ENCODE results near the gene TADA2A. TPM values are rescaled to one million over a fixed set of nuclear protein-coding genes. Genes with fewer than 3 reads are reported as not detected.

Gene TADA2A
- total RNA-seq, 1 experiment from 2014 or later: 11.4 TPM

DNA sequence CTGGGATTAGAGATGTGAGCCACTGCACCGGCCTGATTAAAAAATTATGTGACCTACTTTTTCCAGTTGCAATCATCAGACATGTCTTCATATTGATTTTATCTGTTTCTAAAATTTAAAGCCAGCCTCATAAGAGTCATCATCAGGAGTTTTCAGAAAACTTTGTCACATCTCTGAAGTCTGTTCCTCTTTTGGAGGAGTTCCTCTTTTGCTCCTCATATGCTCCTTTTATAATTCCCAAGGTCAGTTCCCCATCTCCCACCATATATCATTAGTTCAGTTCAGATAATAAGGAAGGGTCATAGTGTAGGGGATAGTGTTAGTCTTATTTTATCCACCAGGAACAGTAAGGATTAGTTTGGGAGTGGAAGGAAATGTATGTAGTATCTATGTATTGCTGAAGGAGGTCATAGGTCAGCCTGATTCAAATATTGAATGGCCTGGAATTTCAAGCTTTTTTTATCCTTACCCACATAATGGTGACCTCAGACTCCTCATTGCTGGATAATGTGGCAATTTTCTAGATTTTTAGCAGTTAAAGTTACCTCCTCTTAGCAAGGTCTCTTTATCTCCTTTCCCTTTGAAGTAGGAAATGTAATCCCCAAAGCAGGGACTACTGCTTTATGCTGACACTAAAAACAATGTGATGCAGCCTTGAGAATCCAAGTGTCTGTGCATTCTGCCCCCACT, 69.2 kb downstream of the TADA2A start:
- no peak overlapping the region for H3K4me3 ChIP-seq (ENCODE audit: low read depth in 2 of 2, low read length in 2 of 2)
- ATAC-seq: no peak
- no peaks in the 10 kb centered on the region for H3K27me3 ChIP-seq (ENCODE audit: control insufficient read depth, insufficient read depth, low read length)
- no TSS peak for BruUV-seq (replicated peaks)
- intact Hi-C loops (cut with micrococcal nuclease; ENCODE audit: unreplicated experiment): no loop called here
- POLR2A ChIA-PET: no interaction called here
- in situ Hi-C loops (cut with HindIII; ENCODE audit: low pct_unique_long_range_greater_than_20kb, low sequenced_read_pairs): no loop called here
- DNase-seq (ENCODE audit: low read depth, low spot score): no peak
- TF ChIP-seq, protein P1, sequence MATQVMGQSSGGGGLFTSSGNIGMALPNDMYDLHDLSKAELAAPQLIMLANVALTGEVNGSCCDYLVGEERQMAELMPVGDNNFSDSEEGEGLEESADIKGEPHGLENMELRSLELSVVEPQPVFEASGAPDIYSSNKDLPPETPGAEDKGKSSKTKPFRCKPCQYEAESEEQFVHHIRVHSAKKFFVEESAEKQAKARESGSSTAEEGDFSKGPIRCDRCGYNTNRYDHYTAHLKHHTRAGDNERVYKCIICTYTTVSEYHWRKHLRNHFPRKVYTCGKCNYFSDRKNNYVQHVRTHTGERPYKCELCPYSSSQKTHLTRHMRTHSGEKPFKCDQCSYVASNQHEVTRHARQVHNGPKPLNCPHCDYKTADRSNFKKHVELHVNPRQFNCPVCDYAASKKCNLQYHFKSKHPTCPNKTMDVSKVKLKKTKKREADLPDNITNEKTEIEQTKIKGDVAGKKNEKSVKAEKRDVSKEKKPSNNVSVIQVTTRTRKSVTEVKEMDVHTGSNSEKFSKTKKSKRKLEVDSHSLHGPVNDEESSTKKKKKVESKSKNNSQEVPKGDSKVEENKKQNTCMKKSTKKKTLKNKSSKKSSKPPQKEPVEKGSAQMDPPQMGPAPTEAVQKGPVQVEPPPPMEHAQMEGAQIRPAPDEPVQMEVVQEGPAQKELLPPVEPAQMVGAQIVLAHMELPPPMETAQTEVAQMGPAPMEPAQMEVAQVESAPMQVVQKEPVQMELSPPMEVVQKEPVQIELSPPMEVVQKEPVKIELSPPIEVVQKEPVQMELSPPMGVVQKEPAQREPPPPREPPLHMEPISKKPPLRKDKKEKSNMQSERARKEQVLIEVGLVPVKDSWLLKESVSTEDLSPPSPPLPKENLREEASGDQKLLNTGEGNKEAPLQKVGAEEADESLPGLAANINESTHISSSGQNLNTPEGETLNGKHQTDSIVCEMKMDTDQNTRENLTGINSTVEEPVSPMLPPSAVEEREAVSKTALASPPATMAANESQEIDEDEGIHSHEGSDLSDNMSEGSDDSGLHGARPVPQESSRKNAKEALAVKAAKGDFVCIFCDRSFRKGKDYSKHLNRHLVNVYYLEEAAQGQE (IDR thresholded peaks at IDR 0.05; ENCODE audit: insufficient read depth in 1 of 2, low read depth in 2 of 2, low read length in 1 of 2): no peak
- TF ChIP-seq, protein P2, sequence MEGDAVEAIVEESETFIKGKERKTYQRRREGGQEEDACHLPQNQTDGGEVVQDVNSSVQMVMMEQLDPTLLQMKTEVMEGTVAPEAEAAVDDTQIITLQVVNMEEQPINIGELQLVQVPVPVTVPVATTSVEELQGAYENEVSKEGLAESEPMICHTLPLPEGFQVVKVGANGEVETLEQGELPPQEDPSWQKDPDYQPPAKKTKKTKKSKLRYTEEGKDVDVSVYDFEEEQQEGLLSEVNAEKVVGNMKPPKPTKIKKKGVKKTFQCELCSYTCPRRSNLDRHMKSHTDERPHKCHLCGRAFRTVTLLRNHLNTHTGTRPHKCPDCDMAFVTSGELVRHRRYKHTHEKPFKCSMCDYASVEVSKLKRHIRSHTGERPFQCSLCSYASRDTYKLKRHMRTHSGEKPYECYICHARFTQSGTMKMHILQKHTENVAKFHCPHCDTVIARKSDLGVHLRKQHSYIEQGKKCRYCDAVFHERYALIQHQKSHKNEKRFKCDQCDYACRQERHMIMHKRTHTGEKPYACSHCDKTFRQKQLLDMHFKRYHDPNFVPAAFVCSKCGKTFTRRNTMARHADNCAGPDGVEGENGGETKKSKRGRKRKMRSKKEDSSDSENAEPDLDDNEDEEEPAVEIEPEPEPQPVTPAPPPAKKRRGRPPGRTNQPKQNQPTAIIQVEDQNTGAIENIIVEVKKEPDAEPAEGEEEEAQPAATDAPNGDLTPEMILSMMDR (IDR thresholded peaks at IDR 0.05): no peak
- TF ChIP-seq TCF7L2 (IDR thresholded peaks at IDR 0.05; ENCODE audit: low read depth, low read length): no peak
- no peak overlapping the region for H3K27ac ChIP-seq (ENCODE audit: low read length)
- CTCF ChIA-PET: no interaction called here
- H3K36me3 ChIP-seq (ENCODE audit: control insufficient read depth, insufficient read depth, low read length): peaks cover 6% of the 10 kb centered on the region; the same call in 1 of the 2 replicates
- no peaks in the 10 kb centered on the region for H3K4me1 ChIP-seq (ENCODE audit: control insufficient read depth, insufficient read depth, low read length)
- H3K9me3 ChIP-seq (ENCODE audit: control insufficient read depth, insufficient read depth, low read depth, low read length): no peaks in the 10 kb centered on the region

DNA sequence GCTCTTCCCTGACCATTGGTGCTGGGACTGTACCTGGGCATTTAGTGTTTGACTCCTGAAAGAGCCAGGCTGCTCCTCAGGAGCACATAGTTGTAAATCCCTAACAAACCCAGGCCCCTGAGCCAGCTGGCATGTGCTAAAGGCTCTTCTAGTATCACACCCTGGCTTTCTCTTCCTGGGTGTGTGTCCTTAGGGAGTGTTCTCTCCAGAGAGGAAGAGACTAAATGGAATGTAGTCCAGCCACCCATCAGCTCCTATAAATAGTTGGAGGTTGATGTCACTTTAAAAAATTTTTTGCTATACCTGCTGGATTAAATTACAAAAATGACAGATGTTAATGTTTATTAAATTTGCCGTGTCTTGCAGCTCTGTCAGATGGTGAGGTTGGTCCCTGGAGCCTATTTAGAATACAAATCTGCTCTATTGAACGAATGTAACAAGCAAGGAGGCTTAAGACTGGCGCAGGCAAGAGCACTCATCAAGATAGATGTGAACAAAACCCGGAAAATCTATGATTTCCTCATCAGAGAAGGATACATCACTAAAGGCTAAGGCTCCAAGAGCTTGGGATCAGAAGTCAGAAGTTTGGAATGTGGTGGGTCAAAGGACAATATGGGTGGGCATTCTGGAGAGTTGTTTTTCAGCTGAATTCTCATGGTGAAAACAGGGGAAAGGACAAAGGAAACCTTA, 69.9 kb downstream of the TADA2A start:
- intact Hi-C loops (cut with micrococcal nuclease; ENCODE audit: unreplicated experiment) (no loop called here), in situ Hi-C loops (cut with HindIII; ENCODE audit: low pct_unique_long_range_greater_than_20kb, low sequenced_read_pairs) (no loop called here)
- TF ChIP-seq, protein P1 (IDR thresholded peaks at IDR 0.05; ENCODE audit: insufficient read depth in 1 of 2, low read depth in 2 of 2, low read length in 1 of 2): no peak
- no peak for TF ChIP-seq SIN3A (IDR thresholded peaks at IDR 0.05; ENCODE audit: borderline replicate concordance, insufficient read depth, low read depth, low read length)
- TF ChIP-seq, protein P2 (IDR thresholded peaks at IDR 0.05): no peak
- TF ChIP-seq TCF7L2 (IDR thresholded peaks at IDR 0.05; ENCODE audit: low read depth, low read length): no peak
- TF ChIP-seq POLR2AphosphoS5 (IDR thresholded peaks at IDR 0.05; ENCODE audit: low read depth, low read length): no peak
- POLR2A ChIA-PET: interaction anchor here (0.6 kb wide), 1 partner anchor 40 kb away, joined by 3 read pairs; no protein-coding TSS in a partner anchor
- ATAC-seq (no peak), DNase-seq (ENCODE audit: low read depth, low spot score) (no peak)
- no peaks in the 10 kb centered on the region for H3K4me1 ChIP-seq (ENCODE audit: control insufficient read depth, insufficient read depth, low read length)
- no peak overlapping the region for H3K4me3 ChIP-seq (ENCODE audit: low read depth in 2 of 2, low read length in 2 of 2)
- no peaks in the 10 kb centered on the region for H3K9me3 ChIP-seq (ENCODE audit: control insufficient read depth, insufficient read depth, low read depth, low read length)
- H3K27me3 ChIP-seq (ENCODE audit: control insufficient read depth, insufficient read depth, low read length): no peaks in the 10 kb centered on the region
- CTCF ChIA-PET: interaction anchor here (0.6 kb wide), 1 partner anchor 238 kb away, joined by 5 read pairs; no protein-coding TSS in a partner anchor
- H3K27ac ChIP-seq (ENCODE audit: low read length): no peak overlapping the region
- no TSS peak for BruUV-seq (replicated peaks)
- peaks cover 2% of the 10 kb centered on the region; the same call in 1 of the 2 replicates for H3K36me3 ChIP-seq (ENCODE audit: control insufficient read depth, insufficient read depth, low read length)
